HG03103 (cell line): Measurements from ENCODE around the gene KRTAP3-2.
"Not testable (repeated sequence)": the region's sequence is repeated elsewhere in the genome, so short reads cannot be mapped to it uniquely, and the experiment has no call there.

Experiments
- ATAC-seq: cut with Tn5 transposase; IDR thresholded peaks from one replicate; pipeline ENCODE4 v1.9.1; 2021; ENCODE audit warnings: low read depth; ENCODE audit not compliant: unreplicated experiment

Gene KRTAP3-2

GRCh38 chr17:40999563-40999962, at the start of gene KRTAP3-2:
KRTAP3-2 (minus strand) TSS chr17:40999906; CDS start chr17:40999853, 53 bp downstream.
- ATAC-seq = not testable (repeated sequence)

GRCh38 chr17:41049110-41049509, 49.4 kb upstream of the KRTAP3-2 start:
- ATAC-seq = no peak

GRCh38 chr17:41048441-41048840, 48.7 kb upstream of the KRTAP3-2 start:
- no peak for ATAC-seq

GRCh38 chr17:41046735-41047465, 47.2 kb upstream of the KRTAP3-2 start, which contains the start of gene KRTAP2-1:
KRTAP2-1 (minus strand) TSS chr17:41047316; CDS start chr17:41047267, 49 bp downstream.
- ATAC-seq = not testable (repeated sequence)

- ATAC-seq = no peak
Measured at GRCh38 chr17:41042953-41043352, 43.2 kb upstream of the KRTAP3-2 start.

- not testable (repeated sequence) for ATAC-seq
Measured at GRCh38 chr17:41040783-41041571, 41.3 kb upstream of the KRTAP3-2 start, which contains the start of gene KRTAP1-1. KRTAP1-1 (minus strand) TSS chr17:41041450; CDS start chr17:41041397, 53 bp downstream.

GRCh38 chr17:41037853-41038350, 38.2 kb upstream of the KRTAP3-2 start:
- ATAC-seq = no peak

GRCh38 chr17:41034346-41034935, 34.7 kb upstream of the KRTAP3-2 start, which contains the start of gene KRTAP1-3:
KRTAP1-3 (minus strand) TSS chr17:41034874; CDS start chr17:41034821, 53 bp downstream.
- not testable (repeated sequence) for ATAC-seq

- ATAC-seq = no peak
Measured at GRCh38 chr17:41029633-41030245, 30.0 kb upstream of the KRTAP3-2 start, which contains the start of gene KRTAP1-4. KRTAP1-4 (minus strand) TSS chr17:41030195; CDS start chr17:41030078, 117 bp downstream.

GRCh38 chr17:41026715-41027471, 27.2 kb upstream of the KRTAP3-2 start, which contains the start of gene KRTAP1-5:
KRTAP1-5 (minus strand) TSS chr17:41027208; CDS start chr17:41027155, 53 bp downstream.
- no peak for ATAC-seq

GRCh38 chr17:41024697-41025096, 25.0 kb upstream of the KRTAP3-2 start:
- ATAC-seq = no peak

GRCh38 chr17:41020336-41020735, 20.6 kb upstream of the KRTAP3-2 start:
- no peak for ATAC-seq

- no peak for ATAC-seq
Measured at GRCh38 chr17:41019415-41019814, 19.7 kb upstream of the KRTAP3-2 start.

- ATAC-seq = no peak
Measured at GRCh38 chr17:41018541-41018940, 18.8 kb upstream of the KRTAP3-2 start.

- ATAC-seq = no peak
Measured at GRCh38 chr17:41016578-41017215, 17.0 kb upstream of the KRTAP3-2 start.

GRCh38 chr17:41015454-41015853, 15.7 kb upstream of the KRTAP3-2 start:
- no peak for ATAC-seq

- no peak for ATAC-seq
Measured at GRCh38 chr17:41013606-41014005, 13.9 kb upstream of the KRTAP3-2 start.

GRCh38 chr17:41013181-41013580, 13.5 kb upstream of the KRTAP3-2 start:
- ATAC-seq = no peak
